ENCODE results near the gene PTP4A2. TPM values are rescaled to one million over a fixed set of nuclear protein-coding genes. Genes with fewer than 3 reads are reported as not detected.

Gene PTP4A2
- total RNA-seq, 1 experiment from 2014 or later, result 169 TPM

DNA sequence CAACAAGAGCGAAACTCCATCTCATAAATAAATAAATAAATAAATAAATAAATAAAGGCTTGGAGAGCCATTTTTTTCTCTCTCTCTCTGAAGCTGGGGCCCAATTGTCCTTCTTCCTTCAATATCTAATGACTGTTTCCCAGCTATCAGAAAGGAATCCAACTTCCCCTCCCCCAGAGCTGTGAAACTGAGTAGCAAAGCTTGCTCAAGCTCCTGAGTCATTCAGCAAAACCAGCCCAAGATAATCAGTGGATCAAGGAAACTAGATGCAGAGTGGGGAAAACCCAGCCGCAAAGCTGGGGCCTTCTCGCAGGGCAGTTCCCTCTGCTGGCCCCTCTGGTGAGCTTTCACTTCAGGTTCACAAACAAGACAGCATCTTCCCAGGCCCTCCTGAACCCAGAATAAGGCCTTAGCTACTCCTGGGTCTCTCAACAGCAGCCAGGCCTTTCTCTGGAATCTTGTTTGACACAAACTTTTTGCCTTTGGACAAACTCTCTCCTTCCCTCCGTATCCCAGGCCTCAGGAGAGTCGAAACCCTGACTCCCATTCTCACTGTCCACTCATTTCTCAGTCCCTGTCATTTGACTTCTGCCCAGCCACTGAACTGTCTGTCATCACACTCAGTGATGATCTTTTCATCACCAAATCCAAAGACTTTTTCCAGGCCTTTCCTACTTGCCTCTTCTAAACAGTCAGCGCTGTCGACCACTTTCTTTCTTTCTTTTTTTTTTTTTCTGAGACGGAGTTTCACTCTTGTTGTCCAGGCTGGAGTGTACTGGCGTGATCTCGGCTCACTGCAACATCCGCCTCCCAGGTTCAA, 18.0 kb upstream of the PTP4A2 start:
- no peaks in the 10 kb centered on the region for H3K27me3 ChIP-seq (replicated peaks; ENCODE audit: control insufficient read depth, insufficient read depth, low read length)
- peaks cover 9% of the 10 kb centered on the region for H3K36me3 Mint-ChIP-seq (ENCODE audit: insufficient read depth, unreplicated experiment)
- no peak overlapping the region for H3K4me3 ChIP-seq (ENCODE audit: low read depth, low read length)
- H3K9me3 ChIP-seq, result no peaks in the 10 kb centered on the region
- no peaks in the 10 kb centered on the region for H3K36me3 ChIP-seq (ENCODE audit: control insufficient read depth, insufficient read depth, low read length)
- DNase-seq, result peak; percentile 79 to 82
- BruUV-seq (replicated peaks), result TSS peak; percentile 93
- intact Hi-C loops (cut with micrococcal nuclease; ENCODE audit: unreplicated experiment), result loop anchor here (1.0 to 2.0 kb wide), 2 partner anchors 12 to 17 kb away; partner anchors contain the start of gene PTP4A2
- no peaks in the 10 kb centered on the region for H3K27me3 Mint-ChIP-seq (ENCODE audit: insufficient read depth, unreplicated experiment)
- CTCF ChIA-PET, result interaction anchor here (0.5 to 2.0 kb wide), 7 partner anchors 8 to 167 kb away, joined by 3 to 20 read pairs (median 5); partner anchors contain the start of genes PTP4A2 and SPOCD1
- H3K4me1 Mint-ChIP-seq (ENCODE audit: low read depth, unreplicated experiment), result peaks cover 35% of the 10 kb centered on the region
- TF ChIP-seq, protein P1, sequence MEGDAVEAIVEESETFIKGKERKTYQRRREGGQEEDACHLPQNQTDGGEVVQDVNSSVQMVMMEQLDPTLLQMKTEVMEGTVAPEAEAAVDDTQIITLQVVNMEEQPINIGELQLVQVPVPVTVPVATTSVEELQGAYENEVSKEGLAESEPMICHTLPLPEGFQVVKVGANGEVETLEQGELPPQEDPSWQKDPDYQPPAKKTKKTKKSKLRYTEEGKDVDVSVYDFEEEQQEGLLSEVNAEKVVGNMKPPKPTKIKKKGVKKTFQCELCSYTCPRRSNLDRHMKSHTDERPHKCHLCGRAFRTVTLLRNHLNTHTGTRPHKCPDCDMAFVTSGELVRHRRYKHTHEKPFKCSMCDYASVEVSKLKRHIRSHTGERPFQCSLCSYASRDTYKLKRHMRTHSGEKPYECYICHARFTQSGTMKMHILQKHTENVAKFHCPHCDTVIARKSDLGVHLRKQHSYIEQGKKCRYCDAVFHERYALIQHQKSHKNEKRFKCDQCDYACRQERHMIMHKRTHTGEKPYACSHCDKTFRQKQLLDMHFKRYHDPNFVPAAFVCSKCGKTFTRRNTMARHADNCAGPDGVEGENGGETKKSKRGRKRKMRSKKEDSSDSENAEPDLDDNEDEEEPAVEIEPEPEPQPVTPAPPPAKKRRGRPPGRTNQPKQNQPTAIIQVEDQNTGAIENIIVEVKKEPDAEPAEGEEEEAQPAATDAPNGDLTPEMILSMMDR (IDR thresholded peaks at IDR 0.05; ENCODE audit: insufficient read depth in 1 of 2, low read depth in 1 of 2, low read length in 1 of 2, severe bottlenecking in 1 of 2, unreplicated experiment in 1 of 2), result peak in 1 of 2 experiments; percentile 18
- POLR2A ChIA-PET, result interaction anchor here (1.1 to 2.7 kb wide), 3 partner anchors 12 to 167 kb away, joined by 5 to 34 read pairs (median 12); partner anchors contain the start of gene PTP4A2
- H3K9me3 Mint-ChIP-seq (ENCODE audit: unreplicated experiment), result no peaks in the 10 kb centered on the region
- peak overlapping the region; percentile 27 for H3K4me3 Mint-ChIP-seq (ENCODE audit: unreplicated experiment)
- peak overlapping the region; percentile 99 for H3K27ac Mint-ChIP-seq (ENCODE audit: unreplicated experiment)
- H3K4me1 ChIP-seq, result peaks cover 26% of the 10 kb centered on the region

DNA sequence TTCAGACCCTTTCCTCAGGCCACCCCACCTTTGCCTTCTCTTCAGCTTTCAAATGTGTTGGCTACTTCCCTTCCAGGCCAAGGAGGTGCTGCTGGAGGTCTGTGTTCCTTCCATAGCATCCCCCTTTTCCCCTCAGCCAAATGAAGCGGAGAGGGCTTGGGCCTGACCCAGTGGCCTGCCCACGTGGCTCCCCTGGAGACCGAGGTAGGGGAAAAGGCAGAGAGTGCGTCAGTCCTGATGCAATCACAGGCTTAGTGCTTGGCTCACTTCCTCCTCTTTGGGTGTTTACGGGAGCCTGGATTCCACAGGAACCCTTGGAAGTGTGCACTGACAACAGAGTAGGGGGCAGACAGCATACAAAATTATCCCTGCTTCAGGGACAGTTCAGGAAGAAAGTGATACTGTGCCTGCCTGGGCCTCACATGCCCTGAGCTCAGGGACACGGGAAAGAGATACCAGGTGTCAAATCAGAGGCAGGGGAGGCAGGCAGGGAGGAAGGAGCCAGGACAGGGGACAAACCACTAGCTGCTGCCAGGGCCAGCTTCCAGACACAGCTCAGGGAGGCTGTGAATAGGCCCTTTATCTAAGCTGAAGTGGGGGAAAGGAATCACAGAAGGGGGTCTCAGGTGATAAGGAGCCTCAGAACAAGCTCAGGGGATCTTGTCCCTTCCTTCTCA, 16.6 kb upstream of the PTP4A2 start:
- TF ChIP-seq, protein P1 (IDR thresholded peaks at IDR 0.05; ENCODE audit: insufficient read depth in 1 of 2, low read depth in 1 of 2, low read length in 1 of 2, severe bottlenecking in 1 of 2, unreplicated experiment in 1 of 2), result no peak
- Histone ChIP-seq H3K9me3 (no peaks in the 10 kb centered on the region), H3K36me3 (ENCODE audit: control insufficient read depth, insufficient read depth, low read length) (no peaks in the 10 kb centered on the region), H3K4me1 (peaks cover 26% of the 10 kb centered on the region), H3K4me3 (ENCODE audit: low read depth, low read length) (no peak overlapping the region), H3K27me3 (replicated peaks; ENCODE audit: control insufficient read depth, insufficient read depth, low read length) (no peaks in the 10 kb centered on the region)
- ChIA-PET CTCF (interaction anchor here (0.6 to 2.0 kb wide), 5 partner anchors 9 to 139 kb away, joined by 3 to 20 read pairs (median 5); partner anchors contain the start of genes PTP4A2 and SPOCD1), POLR2A (interaction anchor here (0.5 to 2.7 kb wide), 2 partner anchors 11 to 14 kb away, joined by 5 to 34 read pairs; no protein-coding TSS in a partner anchor)
- Mint-ChIP-seq H3K36me3 (ENCODE audit: insufficient read depth, unreplicated experiment) (peaks cover 9% of the 10 kb centered on the region), H3K27ac (ENCODE audit: unreplicated experiment) (peak overlapping the region; percentile 99), H3K9me3 (ENCODE audit: unreplicated experiment) (no peaks in the 10 kb centered on the region), H3K4me3 (ENCODE audit: unreplicated experiment) (no peak overlapping the region), H3K27me3 (ENCODE audit: insufficient read depth, unreplicated experiment) (no peaks in the 10 kb centered on the region), H3K4me1 (ENCODE audit: low read depth, unreplicated experiment) (peaks cover 32% of the 10 kb centered on the region)
- no TSS peak for BruUV-seq (replicated peaks)
- intact Hi-C loops (cut with micrococcal nuclease; ENCODE audit: unreplicated experiment), result no loop called here
- DNase-seq, result no peak

DNA sequence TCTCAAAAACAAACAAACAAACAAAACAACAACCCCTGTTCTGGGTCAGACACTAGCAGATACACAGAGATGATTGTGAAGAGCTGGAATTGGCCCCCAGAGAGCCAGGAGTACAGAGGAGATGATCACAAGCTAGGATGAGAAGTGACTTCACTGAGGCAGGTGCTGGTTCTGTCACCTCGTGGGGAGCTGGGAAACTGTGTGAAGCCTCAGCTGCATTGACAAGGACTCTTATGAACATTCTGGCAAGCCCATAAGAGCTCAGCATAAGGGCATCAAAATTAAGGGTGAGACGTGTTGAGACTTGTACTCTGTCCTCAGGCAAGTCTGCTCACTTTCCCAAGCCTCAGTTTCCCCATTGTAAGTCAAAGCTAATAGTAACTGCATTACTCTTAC, 14.7 kb upstream of the PTP4A2 start:
- DNase-seq, result no peak
- Histone ChIP-seq H3K4me1 (peaks cover 26% of the 10 kb centered on the region), H3K27me3 (replicated peaks; ENCODE audit: control insufficient read depth, insufficient read depth, low read length) (no peaks in the 10 kb centered on the region), H3K9me3 (no peaks in the 10 kb centered on the region), H3K4me3 (ENCODE audit: low read depth, low read length) (no peak overlapping the region), H3K36me3 (ENCODE audit: control insufficient read depth, insufficient read depth, low read length) (no peaks in the 10 kb centered on the region)
- H3K36me3 Mint-ChIP-seq (ENCODE audit: insufficient read depth, unreplicated experiment), result peaks cover 9% of the 10 kb centered on the region
- no peak overlapping the region for H3K27ac Mint-ChIP-seq (ENCODE audit: unreplicated experiment)
- TF ChIP-seq, protein P1 (IDR thresholded peaks at IDR 0.05; ENCODE audit: insufficient read depth in 1 of 2, low read depth in 1 of 2, low read length in 1 of 2, severe bottlenecking in 1 of 2, unreplicated experiment in 1 of 2), result no peak
- no peaks in the 10 kb centered on the region for H3K27me3 Mint-ChIP-seq (ENCODE audit: insufficient read depth, unreplicated experiment)
- ChIA-PET POLR2A (no interaction called here), CTCF (interaction anchor here (0.7 to 1.0 kb wide), 2 partner anchors 14 to 25 kb away, joined by 3 to 4 read pairs; partner anchors contain the start of gene PTP4A2)
- H3K9me3 Mint-ChIP-seq (ENCODE audit: unreplicated experiment), result no peaks in the 10 kb centered on the region
- intact Hi-C loops (cut with micrococcal nuclease; ENCODE audit: unreplicated experiment), result no loop called here
- no TSS peak for BruUV-seq (replicated peaks)
- peaks cover 26% of the 10 kb centered on the region for H3K4me1 Mint-ChIP-seq (ENCODE audit: low read depth, unreplicated experiment)
- H3K4me3 Mint-ChIP-seq (ENCODE audit: unreplicated experiment), result no peak overlapping the region

Measured in Caco-2 (cell line).